ENCODE results near the gene FZR1. TPM values are rescaled to one million over a fixed set of nuclear protein-coding genes. Genes with fewer than 3 reads are reported as not detected.

The FZR1 gene
- total RNA-seq, 1 experiment from 2014 or later = 51.4 TPM

DNA sequence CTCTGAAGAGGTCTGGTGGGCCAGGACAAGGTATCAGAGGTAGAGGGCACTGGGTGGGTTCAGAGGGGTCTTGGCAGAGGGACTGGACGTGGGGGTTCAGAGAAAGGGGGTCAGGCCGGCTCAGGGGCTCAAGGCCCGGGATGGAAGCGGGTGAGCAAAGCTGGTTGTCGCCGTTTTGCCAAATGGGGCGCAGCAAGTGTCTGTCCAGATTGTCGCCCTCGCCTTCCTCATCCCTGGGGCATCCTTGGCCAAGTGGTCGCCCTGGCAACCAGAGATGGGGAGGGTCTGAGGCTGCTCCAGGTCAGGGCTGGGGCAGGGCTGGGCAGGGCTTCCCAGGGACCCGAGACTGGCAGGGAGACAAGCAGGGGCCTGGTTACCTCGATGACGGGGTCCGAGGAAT is 12.5 kb upstream of the FZR1 start:
- Histone ChIP-seq H4K91ac (ENCODE audit: insufficient read length, low read depth, low read length) (no peak overlapping the region), H3K23me2 (ENCODE audit: insufficient read length, low read depth, low read length, poor library complexity, severe bottlenecking) (no peaks in the 10 kb centered on the region), H2AK5ac (ENCODE audit: insufficient read length, low read length) (no peak overlapping the region), H3K79me2 (ENCODE audit: insufficient read depth, low read length) (peaks cover 2% of the 10 kb centered on the region), H3T11ph (ENCODE audit: low read length) (no peak overlapping the region), H3K9me3 (ENCODE audit: control insufficient read depth, low read depth, low read length) (no peaks in the 10 kb centered on the region), H2BK15ac (ENCODE audit: low read depth, low read length) (no peak overlapping the region), H3K23ac (ENCODE audit: insufficient read length, low read depth, low read length) (no peak overlapping the region), H2BK120ac (ENCODE audit: low read depth, low read length, poor library complexity, severe bottlenecking) (no peak overlapping the region), H3K14ac (ENCODE audit: insufficient read depth, low read length) (no peak overlapping the region; the same call in 1 of the 2 replicates), H2BK12ac (ENCODE audit: insufficient read length, low read depth, low read length) (no peak overlapping the region), H3K56ac (ENCODE audit: insufficient read length, low read depth, low read length) (no peak overlapping the region), H4K5ac (ENCODE audit: insufficient read length, low read depth, low read length) (no peak overlapping the region), H3K4ac (ENCODE audit: low read depth, low read length) (no peak overlapping the region), H3K9ac (ENCODE audit: extremely low read depth, insufficient read length, low read length) (no peak overlapping the region), H3K27ac (ENCODE audit: insufficient read length, low read depth, low read length) (no peak overlapping the region), H3K79me1 (ENCODE audit: insufficient read depth, low read depth, low read length, poor library complexity, severe bottlenecking) (no peaks in the 10 kb centered on the region), H3K18ac (ENCODE audit: insufficient read length, low read depth, low read length) (no peak overlapping the region), H3K4me1 (ENCODE audit: insufficient read depth, low read length) (no peaks in the 10 kb centered on the region), H3K4me2 (ENCODE audit: insufficient read depth, insufficient read length, low read length) (no peak overlapping the region), H4K8ac (replicated peaks; ENCODE audit: insufficient read length, low read depth, low read length) (no peak overlapping the region), H2BK5ac (ENCODE audit: insufficient read length, low read length) (no peak overlapping the region), H2AFZ (ENCODE audit: low read length) (no peak overlapping the region), H2BK20ac (ENCODE audit: low read depth, low read length, poor library complexity, severe bottlenecking) (no peak overlapping the region), H4K20me1 (ENCODE audit: control insufficient read depth, insufficient read depth, insufficient read length) (no peaks in the 10 kb centered on the region), H3K27me3 (ENCODE audit: insufficient read depth, low read length) (no peaks in the 10 kb centered on the region)
- Mint-ChIP-seq H3K27ac (no peak overlapping the region), H3K27me3 (ENCODE audit: low read depth) (no peaks in the 10 kb centered on the region), H3K4me3 (no peak overlapping the region; a peak in 1 of 5 replicates), H3K4me1 (no peaks in the 10 kb centered on the region), H3K36me3 (ENCODE audit: insufficient read depth in 1 of 3, low read depth in 3 of 3) (peaks cover 20 to 49% (median 41%) of the 10 kb centered on the region in 3 experiments; a peak in 6 of 7 replicates), H3K9me3 (no peaks in the 10 kb centered on the region; a peak in 1 of 5 replicates)
- no peak for DNase-seq
- WGBS (ENCODE audit: extremely low coverage, insufficient read length, low lambda C conversion rate) = no CpG with 5 or more reads among the region's 14 CpGs
- no peak for TF ChIP-seq CTCF (conservative IDR thresholded peaks at IDR 0.05)

Data from H9 (cell line).